ENCODE data around the gene GRIN3B.

Gene GRIN3B

GRCh38 chr19:1046836-1047695 lies 46.8 kb downstream of the GRIN3B start:
- DNase-seq = no peak

GRCh38 chr19:1047696-1048147 lies 47.5 kb downstream of the GRIN3B start:
- DNase-seq = no peak

GRCh38 chr19:1049106-1049505 lies 48.9 kb downstream of the GRIN3B start:
- no peak for DNase-seq

- no peak for DNase-seq
Observed at GRCh38 chr19:1049800-1050199, 49.6 kb downstream of the GRIN3B start.

- DNase-seq = no peak
Observed at GRCh38 chr19:1050989-1051788, 51.0 kb downstream of the GRIN3B start.

- no peak for DNase-seq
Observed at GRCh38 chr19:1051791-1052190, 51.6 kb downstream of the GRIN3B start.

- no peak for DNase-seq
Observed at GRCh38 chr19:1052349-1052975, 52.2 kb downstream of the GRIN3B start.

- DNase-seq = no peak
Observed at GRCh38 chr19:1053176-1054101, 53.2 kb downstream of the GRIN3B start.

- no peak for DNase-seq
Observed at GRCh38 chr19:1054102-1055027, 54.1 kb downstream of the GRIN3B start.

- DNase-seq = no peak
Observed at GRCh38 chr19:1055028-1055425, 54.8 kb downstream of the GRIN3B start.

- no peak for DNase-seq
Observed at GRCh38 chr19:1055886-1056620, 55.8 kb downstream of the GRIN3B start.

GRCh38 chr19:1057176-1057855 lies 57.1 kb downstream of the GRIN3B start:
- no peak for DNase-seq

GRCh38 chr19:1058112-1058511 lies 57.9 kb downstream of the GRIN3B start:
- no peak for DNase-seq

Measured in effector CD4-positive, alpha-beta T cell (primary cell).